ENCODE results near the gene PAX2. TPM values are rescaled to one million over a fixed set of nuclear protein-coding genes. Genes with fewer than 3 reads are reported as not detected.

Gene PAX2
- total RNA-seq, 1 experiment from 2014 or later: not detected

DNA sequence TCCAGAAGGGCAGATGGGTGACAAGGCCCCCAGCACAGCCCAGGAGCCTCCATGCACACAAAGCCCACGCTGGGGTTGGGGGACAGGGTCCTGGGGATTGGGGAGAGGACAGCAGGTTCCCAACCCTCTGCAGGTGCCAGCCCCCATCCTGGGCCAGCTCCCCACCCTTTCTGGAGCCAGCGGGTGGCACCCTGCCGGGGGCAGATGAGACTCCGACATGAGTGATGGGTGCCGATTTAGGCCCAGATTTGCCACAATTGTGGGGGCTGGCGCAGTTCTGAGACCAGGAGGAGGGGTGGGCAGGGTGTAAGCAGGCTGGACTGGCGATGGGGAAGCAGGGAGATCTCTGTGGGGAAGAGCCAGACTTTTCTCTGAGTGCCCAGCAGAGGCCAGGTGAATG lies 118.1 kb downstream of the PAX2 start:
- Histone ChIP-seq H3K4me2 (ENCODE audit: insufficient read depth, insufficient read length, low read length) (no peak overlapping the region), H3K56ac (ENCODE audit: insufficient read length, low read depth, low read length) (no peak overlapping the region), H3K4ac (ENCODE audit: low read depth, low read length) (no peak overlapping the region), H3K4me1 (ENCODE audit: insufficient read depth, low read length) (no peaks in the 10 kb centered on the region), H3K14ac (ENCODE audit: insufficient read depth, low read length) (no peak overlapping the region; the same call in 1 of the 2 replicates), H2BK12ac (ENCODE audit: insufficient read length, low read depth, low read length) (no peak overlapping the region), H2BK120ac (ENCODE audit: low read depth, low read length, poor library complexity, severe bottlenecking) (no peak overlapping the region), H4K20me1 (ENCODE audit: control insufficient read depth, insufficient read depth, insufficient read length) (no peaks in the 10 kb centered on the region), H3T11ph (ENCODE audit: low read length) (no peak overlapping the region), H3K9ac (ENCODE audit: extremely low read depth, insufficient read length, low read length) (no peak overlapping the region), H4K5ac (ENCODE audit: insufficient read length, low read depth, low read length) (no peak overlapping the region), H2BK15ac (ENCODE audit: low read depth, low read length) (no peak overlapping the region), H4K91ac (ENCODE audit: insufficient read length, low read depth, low read length) (no peak overlapping the region), H3K79me1 (ENCODE audit: insufficient read depth, low read depth, low read length, poor library complexity, severe bottlenecking) (no peaks in the 10 kb centered on the region), H2BK5ac (ENCODE audit: insufficient read length, low read length) (no peak overlapping the region), H3K18ac (ENCODE audit: insufficient read length, low read depth, low read length) (no peak overlapping the region), H2AFZ (ENCODE audit: low read length) (no peak overlapping the region), H2BK20ac (ENCODE audit: low read depth, low read length, poor library complexity, severe bottlenecking) (no peak overlapping the region), H3K27me3 (ENCODE audit: insufficient read depth, low read length) (peaks cover 11% of the 10 kb centered on the region; the same call in 1 of the 2 replicates), H3K27ac (ENCODE audit: insufficient read length, low read depth, low read length) (no peak overlapping the region), H3K79me2 (ENCODE audit: insufficient read depth, low read length) (no peaks in the 10 kb centered on the region), H3K23me2 (ENCODE audit: insufficient read length, low read depth, low read length, poor library complexity, severe bottlenecking) (no peaks in the 10 kb centered on the region), H4K8ac (replicated peaks; ENCODE audit: insufficient read length, low read depth, low read length) (no peak overlapping the region), H2AK5ac (ENCODE audit: insufficient read length, low read length) (no peak overlapping the region), H3K9me3 (ENCODE audit: control insufficient read depth, low read depth, low read length) (no peaks in the 10 kb centered on the region), H3K23ac (ENCODE audit: insufficient read length, low read depth, low read length) (no peak overlapping the region)
- Mint-ChIP-seq H3K36me3 (ENCODE audit: insufficient read depth in 1 of 3, low read depth in 3 of 3) (no peaks in the 10 kb centered on the region), H3K4me3 (no peak overlapping the region), H3K27me3 (ENCODE audit: low read depth) (peaks cover 97% of the 10 kb centered on the region), H3K4me1 (peaks cover 15 to 28% of the 10 kb centered on the region in 2 experiments), H3K27ac (no peak overlapping the region), H3K9me3 (no peaks in the 10 kb centered on the region)
- no CpG with 5 or more reads among the region's 7 CpGs for WGBS (ENCODE audit: extremely low coverage, insufficient read length, low lambda C conversion rate)
- TF ChIP-seq, protein P1, sequence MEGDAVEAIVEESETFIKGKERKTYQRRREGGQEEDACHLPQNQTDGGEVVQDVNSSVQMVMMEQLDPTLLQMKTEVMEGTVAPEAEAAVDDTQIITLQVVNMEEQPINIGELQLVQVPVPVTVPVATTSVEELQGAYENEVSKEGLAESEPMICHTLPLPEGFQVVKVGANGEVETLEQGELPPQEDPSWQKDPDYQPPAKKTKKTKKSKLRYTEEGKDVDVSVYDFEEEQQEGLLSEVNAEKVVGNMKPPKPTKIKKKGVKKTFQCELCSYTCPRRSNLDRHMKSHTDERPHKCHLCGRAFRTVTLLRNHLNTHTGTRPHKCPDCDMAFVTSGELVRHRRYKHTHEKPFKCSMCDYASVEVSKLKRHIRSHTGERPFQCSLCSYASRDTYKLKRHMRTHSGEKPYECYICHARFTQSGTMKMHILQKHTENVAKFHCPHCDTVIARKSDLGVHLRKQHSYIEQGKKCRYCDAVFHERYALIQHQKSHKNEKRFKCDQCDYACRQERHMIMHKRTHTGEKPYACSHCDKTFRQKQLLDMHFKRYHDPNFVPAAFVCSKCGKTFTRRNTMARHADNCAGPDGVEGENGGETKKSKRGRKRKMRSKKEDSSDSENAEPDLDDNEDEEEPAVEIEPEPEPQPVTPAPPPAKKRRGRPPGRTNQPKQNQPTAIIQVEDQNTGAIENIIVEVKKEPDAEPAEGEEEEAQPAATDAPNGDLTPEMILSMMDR (conservative IDR thresholded peaks at IDR 0.05): no peak
- no peak for DNase-seq
